Smooth muscle cell (in vitro differentiated cells): Measurements from ENCODE around the gene PARP6. TPM values are rescaled to one million over a fixed set of nuclear protein-coding genes. Genes with fewer than 3 reads are reported as not detected.

Source experiments
- DNase-seq: peaks from one replicate; lab custom pipeline; 2025; ENCODE audit not compliant: unreplicated experiment; lab: John Stamatoyannopoulos, UW
- H2AFZ ChIP-seq: fragments of 200-600 bp; sonication (generic); 2 replicates; pipeline ENCODE4 v1.6.0; 2016; ENCODE audit warnings: antibody characterized with exemption, low read depth, mild to moderate bottlenecking
- H3F3A ChIP-seq: fragments of 200-600 bp; sonication (generic); 2 replicates; pipeline ENCODE4 v1.6.0; 2017; ENCODE audit warnings: antibody characterized with exemption, low read depth
- H3K27ac ChIP-seq: fragments of 200-600 bp; sonication (generic); 2 replicates; pipeline ENCODE4 v1.5.1; 2016; ENCODE audit warnings: low read depth, mild to moderate bottlenecking
- H3K27me3 ChIP-seq: fragments of 200-600 bp; sonication (generic); 2 replicates; pipeline ENCODE4 v1.6.1; 2016; ENCODE audit warnings: low read depth, mild to moderate bottlenecking
- H3K36me3 ChIP-seq: fragments of 200-600 bp; sonication (generic); 2 replicates; pipeline ENCODE4 v1.5.1; 2016; ENCODE audit warnings: low read depth
- H3K4me1 ChIP-seq: fragments of 200-600 bp; sonication (generic); 2 replicates; pipeline ENCODE4 v1.5.1; 2016; ENCODE audit warnings: low read depth
- H3K4me2 ChIP-seq: fragments of 200-600 bp; sonication (generic); 2 replicates; pipeline ENCODE4 v1.6.0; 2016; ENCODE audit warnings: mild to moderate bottlenecking
- H3K4me3 ChIP-seq: fragments of 200-600 bp; sonication (generic); 2 replicates; pipeline ENCODE4 v1.5.1; 2016; ENCODE audit warnings: mild to moderate bottlenecking
- H3K79me2 ChIP-seq: fragments of 200-600 bp; sonication (generic); 2 replicates; pipeline ENCODE4 v1.6.0; 2016; ENCODE audit warnings: low read depth, mild to moderate bottlenecking
- H3K9ac ChIP-seq: fragments of 200-600 bp; sonication (generic); 2 replicates; pipeline ENCODE4 v1.6.0; 2016; ENCODE audit warnings: low read depth
- H3K9me3 ChIP-seq: fragments of 200-600 bp; sonication (generic); replicated peaks from 2 replicates; pipeline ENCODE4 v1.5.1; 2016; ENCODE audit warnings: low read depth
- H4K20me1 ChIP-seq: fragments of 200-600 bp; sonication (generic); 2 replicates; pipeline ENCODE4 v1.6.0; 2016; ENCODE audit warnings: low read depth
- CTCF ChIP-seq: fragments of 200-600 bp; sonication (generic); IDR thresholded peaks from 2 replicates; pipeline ENCODE4 v1.5.1; 2017; ENCODE audit warnings: borderline replicate concordance, mild to moderate bottlenecking, antibody characterized with exemption; ENCODE audit not compliant: insufficient read depth, poor library complexity, severe bottlenecking
- WGBS: methylation state at CpG from one replicate; pipeline ENCODE4 v1.1.7; 2016; ENCODE audit warnings: low lambda C conversion rate; 5-methylcytosine and 5-hydroxymethylcytosine counted together
- polyA plus RNA-seq: library from polyadenylated mRNA; unstranded; fragments of >200 nt; fragmentation: Nextera tagmentation; extraction: Ambion mirVana; gene quantifications from 2 replicates; pipeline ENCODE4 v1.2.1, GENCODE V29; 2016
- total RNA-seq: library from RNA; depleted of rRNA; stranded (reverse); fragments of >200 nt; gene quantifications from 2 replicates; pipeline ENCODE4 v1.2.3, GENCODE V29; 2014

The PARP6 gene
- total and polyA plus RNA-seq, 2 experiments from 2014 or later, result 29.2 to 40.3 TPM

- H4K20me1 ChIP-seq, result no peaks in the 10 kb centered on the region
- no peaks in the 10 kb centered on the region for H3K4me1 ChIP-seq
- no peak for TF ChIP-seq CTCF
- H2AFZ ChIP-seq, result no peak overlapping the region
- 99% methylated on average over 10 of the region's 10 CpGs for WGBS
- H3K4me3 ChIP-seq, result no peak overlapping the region
- peaks cover 64% of the 10 kb centered on the region for H3K36me3 ChIP-seq
- no peaks in the 10 kb centered on the region for H3K27me3 ChIP-seq
- no peaks in the 10 kb centered on the region for H3K79me2 ChIP-seq
- no peaks in the 10 kb centered on the region for H3F3A ChIP-seq
- no peak overlapping the region for H3K9ac ChIP-seq
- no peaks in the 10 kb centered on the region for H3K9me3 ChIP-seq
- H3K27ac ChIP-seq, result no peak overlapping the region
- no peak overlapping the region for H3K4me2 ChIP-seq
- no peak for DNase-seq
Observed at GRCh38 chr15:72252663-72253299, 19.6 kb downstream of the PARP6 start.

GRCh38 chr15:72249142-72249810 is 23.1 kb downstream of the PARP6 start:
- no peaks in the 10 kb centered on the region for H3K79me2 ChIP-seq
- TF ChIP-seq CTCF, result no peak
- no peak overlapping the region for H3K4me2 ChIP-seq
- no peaks in the 10 kb centered on the region for H3K27me3 ChIP-seq
- H3K4me1 ChIP-seq, result no peaks in the 10 kb centered on the region
- WGBS, result 94% methylated on average over 3 of the region's 3 CpGs
- no peak overlapping the region for H3K4me3 ChIP-seq
- no peak overlapping the region for H2AFZ ChIP-seq
- H3K9me3 ChIP-seq, result no peaks in the 10 kb centered on the region
- DNase-seq, result no peak
- H3K9ac ChIP-seq, result no peak overlapping the region
- H3F3A ChIP-seq, result no peaks in the 10 kb centered on the region
- H3K36me3 ChIP-seq, result peaks cover 37% of the 10 kb centered on the region
- H3K27ac ChIP-seq, result no peak overlapping the region
- H4K20me1 ChIP-seq, result no peaks in the 10 kb centered on the region

DNA sequence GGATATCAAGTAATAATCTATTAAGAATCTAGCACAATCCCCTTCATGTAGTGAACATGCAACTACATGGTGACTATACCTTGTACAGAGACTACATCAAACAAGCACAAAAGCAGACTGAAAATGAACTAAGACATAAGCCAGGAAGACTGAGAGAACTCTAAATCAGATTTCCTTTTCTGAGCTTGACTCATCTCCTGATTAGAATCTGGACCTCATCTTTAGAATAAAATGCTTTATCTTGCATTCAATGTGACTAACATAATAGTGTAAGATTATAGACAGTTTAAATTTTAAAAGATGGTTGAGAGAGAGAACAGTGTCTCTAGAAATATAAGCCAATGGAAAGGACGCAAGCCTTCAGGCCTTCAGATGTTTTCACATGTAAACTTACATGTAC is 23.8 kb downstream of the PARP6 start:
- Histone ChIP-seq H3K9me3 (no peaks in the 10 kb centered on the region), H3K4me1 (peaks cover 2% of the 10 kb centered on the region), H4K20me1 (no peaks in the 10 kb centered on the region), H2AFZ (no peak overlapping the region), H3K36me3 (peaks cover 29% of the 10 kb centered on the region), H3F3A (no peaks in the 10 kb centered on the region), H3K79me2 (no peaks in the 10 kb centered on the region), H3K27me3 (no peaks in the 10 kb centered on the region), H3K27ac (no peak overlapping the region), H3K4me2 (no peak overlapping the region), H3K9ac (no peak overlapping the region), H3K4me3 (no peak overlapping the region)
- no peak for TF ChIP-seq CTCF
- WGBS, result 100% methylated on average over 1 of the region's 1 CpG
- no peak for DNase-seq
